NCI-H2029 (cell line): ENCODE results near the gene PKMYT1.
"Not testable (repeated sequence)": the region's sequence is repeated elsewhere in the genome, so short reads cannot be mapped to it uniquely, and the experiment has no call there.

Experiments used
- DNase-seq: peaks from one replicate; lab custom pipeline; 2025; lab: John Stamatoyannopoulos, UW

Gene PKMYT1

DNA sequence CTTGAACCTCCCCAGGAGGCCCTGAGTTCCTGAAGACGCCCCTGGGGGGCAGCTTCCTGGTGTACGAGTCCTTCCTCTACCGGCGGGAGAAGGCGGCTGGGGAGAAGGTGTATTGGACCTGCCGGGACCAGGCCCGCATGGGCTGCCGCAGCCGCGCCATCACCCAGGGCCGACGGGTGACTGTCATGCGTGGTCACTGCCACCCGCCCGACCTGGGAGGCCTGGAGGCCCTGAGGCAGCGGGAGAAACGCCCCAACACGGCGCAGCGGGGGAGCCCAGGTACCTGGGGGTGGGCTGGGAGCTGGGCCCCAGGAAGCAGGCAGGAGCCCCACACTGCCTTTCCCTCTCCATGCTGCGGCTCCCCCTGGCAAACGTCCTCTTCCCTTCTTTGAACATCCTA lies 46.5 kb downstream of the PKMYT1 start:
- DNase-seq = no peak

DNA sequence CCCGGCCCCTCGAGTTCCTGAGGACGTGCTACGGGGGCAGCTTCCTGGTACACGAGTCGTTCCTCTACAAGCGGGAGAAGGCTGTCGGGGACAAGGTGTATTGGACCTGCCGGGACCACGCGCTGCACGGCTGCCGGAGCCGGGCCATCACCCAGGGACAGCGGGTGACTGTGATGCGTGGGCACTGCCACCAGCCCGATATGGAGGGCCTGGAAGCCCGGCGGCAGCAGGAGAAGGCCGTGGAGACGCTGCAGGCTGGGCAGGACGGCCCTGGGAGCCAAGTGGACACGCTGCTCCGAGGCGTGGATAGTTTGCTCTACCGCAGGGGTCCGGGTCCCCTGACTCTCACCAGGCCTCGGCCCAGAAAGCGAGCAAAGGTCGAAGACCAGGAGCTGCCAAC lies 47.1 kb downstream of the PKMYT1 start:
- no peak for DNase-seq

DNA sequence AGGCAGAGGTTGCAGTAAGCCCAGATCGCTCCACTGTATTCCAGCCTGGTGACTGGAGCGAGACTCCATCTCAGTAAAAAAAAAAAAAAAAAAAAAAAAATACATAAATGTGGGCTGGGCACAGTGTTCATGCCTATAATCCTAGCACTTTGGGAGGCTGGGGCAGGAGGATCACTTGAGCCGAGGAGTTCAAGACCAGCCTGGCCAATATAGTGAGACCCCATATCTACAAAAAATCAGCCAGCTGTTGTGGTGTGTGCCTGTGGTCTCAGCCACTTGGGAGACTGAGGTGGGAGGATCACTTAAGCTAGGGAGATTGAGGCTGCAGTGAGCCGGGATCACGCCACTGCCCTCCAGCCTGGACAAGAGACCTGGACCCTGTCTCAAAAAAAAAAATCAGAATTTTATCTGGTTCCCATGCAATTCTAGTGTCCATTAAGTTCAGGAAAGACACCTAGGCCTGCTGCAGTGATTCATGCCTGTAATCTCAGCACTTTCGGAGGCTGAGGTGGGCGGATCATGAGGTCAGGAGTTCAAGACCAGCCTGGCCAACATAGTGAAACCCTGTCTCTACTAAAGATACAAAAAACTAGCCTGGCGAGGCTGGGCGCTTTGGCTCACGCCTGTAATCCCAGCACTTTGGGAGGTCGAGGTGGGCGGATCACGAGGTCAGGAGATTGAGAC lies 48.9 kb downstream of the PKMYT1 start:
- not testable (repeated sequence) for DNase-seq

DNA sequence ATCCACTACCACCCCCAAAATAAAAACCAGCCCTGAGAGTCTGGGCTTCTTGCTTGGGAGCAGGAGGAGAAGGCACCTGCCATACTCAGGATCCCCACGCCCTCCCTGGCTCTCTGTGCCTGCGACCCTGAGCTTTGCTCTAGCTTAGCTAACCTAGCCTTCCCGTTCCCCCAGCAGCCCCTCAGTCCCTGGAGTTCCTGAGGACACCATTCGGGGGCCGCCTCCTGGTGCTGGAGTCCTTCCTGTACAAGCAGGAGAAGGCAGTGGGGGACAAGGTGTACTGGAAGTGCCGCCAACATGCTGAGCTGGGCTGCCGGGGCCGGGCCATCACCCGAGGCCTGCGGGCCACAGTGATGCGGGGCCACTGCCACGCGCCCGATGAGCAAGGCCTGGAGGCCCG lies 50.0 kb downstream of the PKMYT1 start:
- no peak for DNase-seq

DNA sequence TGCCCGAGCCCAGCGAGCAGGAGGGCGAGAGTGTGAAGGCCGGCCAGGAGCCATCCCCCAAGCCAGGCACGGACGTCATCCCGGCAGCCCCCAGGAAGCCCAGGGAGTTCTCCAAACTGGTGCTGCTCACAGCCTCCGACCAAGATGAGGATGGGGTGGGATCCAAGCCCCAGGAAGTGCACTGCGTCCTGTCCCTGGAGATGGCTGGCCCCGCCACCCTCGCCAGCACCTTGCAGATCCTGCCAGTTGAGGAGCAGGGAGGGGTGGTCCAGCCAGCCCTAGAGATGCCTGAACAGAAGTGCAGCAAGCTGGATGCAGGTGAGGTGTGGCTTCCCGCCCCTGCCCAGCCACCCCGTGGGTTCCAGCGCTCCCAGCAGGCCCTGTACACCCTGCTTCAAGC lies 50.6 kb downstream of the PKMYT1 start:
- no peak for DNase-seq

DNA sequence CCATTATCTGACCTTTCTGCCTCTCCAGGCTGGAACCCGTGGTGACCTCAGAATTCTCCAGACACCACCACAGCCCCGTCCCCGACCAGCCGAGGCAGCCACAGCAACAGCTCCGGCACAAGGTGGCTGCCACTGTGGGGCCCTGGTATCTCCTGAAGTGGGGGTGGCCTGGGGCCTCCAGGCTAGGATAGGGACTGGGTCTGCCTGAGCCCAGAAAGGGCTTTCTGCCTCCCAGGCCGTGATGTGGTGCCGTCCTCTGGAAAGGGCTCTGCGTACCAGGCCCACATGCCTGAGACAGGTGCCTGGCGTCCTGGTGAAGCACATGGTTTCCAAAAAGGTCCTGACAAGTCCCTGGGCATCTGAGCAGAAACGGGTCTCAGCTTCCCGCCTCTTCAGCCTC lies 51.5 kb downstream of the PKMYT1 start:
- no peak for DNase-seq

DNA sequence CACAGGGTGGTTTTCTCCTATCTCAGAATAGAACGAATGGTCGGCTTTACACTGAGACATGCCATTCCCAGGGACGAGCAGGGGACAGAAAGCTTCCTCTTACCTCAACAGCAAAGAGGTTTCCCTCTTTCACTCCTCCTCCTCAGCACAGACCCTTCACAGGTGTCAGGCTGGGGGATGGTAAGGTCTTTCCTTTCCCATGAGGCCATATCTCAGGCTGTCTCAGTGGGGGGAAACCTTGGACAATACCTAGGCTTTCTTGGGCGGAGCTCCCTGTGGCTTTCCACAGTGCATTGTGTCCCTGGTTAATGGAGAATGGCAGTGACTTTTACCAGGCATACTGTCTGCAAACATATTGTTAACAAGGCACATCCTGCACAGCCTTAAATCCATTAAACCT lies 52.1 kb downstream of the PKMYT1 start:
- not testable (repeated sequence) for DNase-seq

DNA sequence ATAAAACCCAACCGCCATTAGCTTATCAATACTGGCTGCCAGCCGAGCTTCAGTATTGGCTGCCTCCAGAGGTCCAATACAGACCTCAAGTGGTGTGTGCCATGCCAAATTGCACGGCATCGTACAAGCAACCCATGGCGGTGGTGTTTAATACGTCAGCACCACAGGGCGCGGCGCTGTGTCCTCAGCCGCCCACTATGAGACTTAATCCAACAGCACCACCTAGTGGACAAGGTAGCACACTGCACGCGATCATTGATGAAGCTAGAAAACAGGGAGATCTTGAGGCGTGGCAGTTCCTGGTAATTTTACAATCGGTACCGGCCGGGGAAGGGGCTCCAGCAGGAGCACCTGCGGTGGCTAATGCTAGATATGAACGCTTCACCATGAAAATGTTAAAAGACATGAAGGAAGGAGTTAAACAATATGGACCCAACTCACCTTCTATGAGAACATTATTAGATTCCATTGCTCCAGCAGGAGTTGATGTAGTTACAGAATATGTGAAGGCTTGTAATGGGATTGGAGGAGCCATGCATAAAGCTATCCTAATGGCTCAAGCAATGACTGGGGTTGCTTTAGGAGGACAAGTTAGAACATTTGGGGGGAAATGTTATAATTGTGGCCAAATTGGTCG lies 53.1 kb downstream of the PKMYT1 start:
- peak; percentile 74 for DNase-seq

DNA sequence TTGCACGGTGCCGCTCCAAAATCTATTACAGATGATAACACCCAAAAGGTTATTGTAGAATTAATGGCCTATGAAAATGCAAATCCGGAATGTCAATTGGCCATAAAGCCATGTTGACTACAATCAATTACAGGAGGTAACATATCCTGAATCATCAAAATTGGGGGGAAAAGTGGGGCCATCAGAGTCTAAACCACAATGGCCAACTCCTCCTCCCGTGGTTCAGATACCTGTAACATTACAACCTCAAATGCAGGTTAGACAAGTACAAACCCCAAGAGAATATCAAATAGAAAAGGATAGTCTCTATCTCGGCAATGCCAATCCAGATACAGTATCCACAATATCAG lies 53.6 kb downstream of the PKMYT1 start:
- DNase-seq = no peak

DNA sequence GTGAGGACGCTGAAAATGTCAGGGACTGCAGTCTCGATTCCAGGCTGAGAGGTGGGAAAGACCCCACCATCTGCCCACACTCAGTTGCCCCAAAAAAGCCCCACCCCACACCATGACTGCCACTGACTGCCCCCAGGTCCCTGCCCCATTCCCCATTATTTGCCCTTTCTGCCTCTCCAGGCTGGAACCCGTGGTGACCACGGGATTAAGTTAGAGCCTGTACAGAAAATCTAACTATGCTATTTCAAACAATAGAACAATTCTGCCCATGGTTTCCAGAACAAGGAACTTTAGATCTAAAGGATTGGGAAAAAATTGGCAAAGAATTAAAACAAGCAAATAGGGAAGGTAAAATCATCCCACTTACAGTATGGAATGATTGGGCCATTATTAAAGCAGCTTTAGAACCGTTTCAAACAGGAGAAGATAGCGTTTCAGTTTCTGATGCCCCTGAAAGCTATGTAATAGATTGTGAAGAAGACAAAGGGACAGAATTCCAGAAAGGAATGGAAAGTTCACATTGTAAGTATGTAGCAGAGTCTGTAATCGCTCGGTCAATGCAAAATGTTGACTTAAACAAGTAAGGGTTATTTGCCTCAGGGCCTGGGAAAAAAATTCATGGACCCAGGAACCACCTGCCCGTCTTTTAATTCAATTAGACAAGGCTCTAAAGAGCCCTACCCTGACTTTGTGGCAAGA lies 54.1 kb downstream of the PKMYT1 start:
- DNase-seq = no peak

DNA sequence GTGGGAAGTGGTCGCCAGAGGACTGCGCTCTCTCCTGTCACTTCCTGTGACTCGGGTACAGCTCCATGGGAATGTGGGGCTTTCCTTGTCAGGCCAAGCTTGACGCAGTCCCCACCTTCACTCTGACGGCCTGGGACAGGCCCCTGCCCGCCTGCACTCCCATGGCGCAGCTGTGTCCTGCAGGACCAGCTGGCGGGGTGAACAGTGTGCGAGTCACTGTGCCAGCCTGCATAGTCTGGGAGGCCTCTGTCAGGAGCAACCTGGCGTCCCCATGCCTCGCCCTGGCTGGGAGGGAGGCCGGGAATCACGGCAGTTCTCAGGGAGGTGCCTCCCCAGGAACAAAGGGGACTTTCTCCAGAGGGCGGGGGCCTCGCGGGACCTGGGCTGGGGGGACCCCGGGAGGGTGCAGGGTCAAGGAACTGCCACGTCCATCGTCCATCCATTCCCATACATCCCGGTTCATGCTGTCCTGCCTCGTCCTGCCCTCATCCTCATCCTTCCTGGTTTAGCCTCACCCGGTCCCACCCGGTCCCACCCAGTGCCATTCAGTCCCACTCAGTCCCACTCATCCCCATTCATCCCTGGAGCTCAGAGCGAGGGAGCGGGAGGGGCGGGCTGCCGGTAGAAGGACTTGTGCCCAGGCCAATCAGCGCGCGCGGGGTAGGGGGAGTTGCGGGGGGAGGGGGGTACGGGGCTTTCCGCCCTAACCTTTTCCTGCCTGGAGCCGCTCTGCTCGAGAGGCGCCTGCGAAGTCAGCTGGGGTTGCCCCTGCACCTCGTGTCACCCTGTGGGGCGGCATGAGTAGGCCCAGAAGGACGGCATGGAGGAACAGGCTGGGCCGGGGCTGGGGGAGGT lies 55.1 kb downstream of the PKMYT1 start:
- no peak for DNase-seq

DNA sequence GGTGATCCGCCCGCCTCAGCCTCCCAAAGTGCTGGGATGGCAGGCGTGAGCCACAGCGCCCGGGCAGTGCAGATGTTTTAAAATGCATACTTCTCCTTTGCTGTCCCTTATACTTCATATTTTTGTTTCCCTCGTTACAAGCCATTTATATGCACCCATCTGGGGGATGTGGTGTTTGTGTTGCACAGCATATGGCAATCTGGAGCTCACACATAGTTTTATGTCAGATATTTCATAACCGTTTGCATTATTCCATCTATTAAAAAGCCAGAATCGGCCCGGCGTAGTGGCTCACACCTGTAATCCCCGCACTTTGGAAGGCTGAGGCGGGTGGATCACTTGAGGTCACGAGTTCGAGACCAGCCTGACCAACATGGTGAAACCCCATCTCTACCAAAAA lies 56.8 kb downstream of the PKMYT1 start:
- no peak for DNase-seq
